Adrenal gland (tissue), 12 donors: ENCODE results near the gene LRRK1. TPM values are rescaled to one million over a fixed set of nuclear protein-coding genes. Genes with fewer than 3 reads are reported as not detected.

ENCODE experiments used
- DNase-seq, 7 donors: peaks; one replicate each; pipeline ENCODE4 v3.0.0-alpha.2; 2019 to 2020
- H3K27ac ChIP-seq, 5 donors: fragments of 200-600 bp; sonication (generic) in 4 of 5; 1 replicate in 3 of 5; 2 replicates in 2 of 5; pipeline versions ENCODE4 v1.5.1 to v1.8.0; 2016 to 2020; ENCODE audit warnings: mild to moderate bottlenecking in 1 of 5
- H3K27me3 ChIP-seq: fragments of 200-600 bp; 2 replicates; pipeline ENCODE4 v1.8.0; 2021
- H3K36me3 ChIP-seq, 2 donors: fragments of 200-600 bp; replicated peaks in 1 of 2; 1 replicate in 1 of 2; 2 replicates in 1 of 2; pipeline versions ENCODE4 v1.5.1 to v1.8.0; 2018 to 2022
- H3K4me1 ChIP-seq, 2 donors: fragments of 200-600 bp; replicated peaks in 1 of 2; 1 replicate in 1 of 2; 2 replicates in 1 of 2; pipeline versions ENCODE4 v1.5.1 to v1.8.0; 2018 to 2021
- H3K4me3 ChIP-seq, 4 donors: fragments of 200-600 bp; sonication (generic) in 3 of 4; one replicate each; pipeline ENCODE4 v1.5.1; 2016 to 2018
- H3K9me3 ChIP-seq, 3 donors: fragments of 200-600 bp; sonication (generic) in 1 of 3; replicated peaks in 1 of 3; 1 replicate in 2 of 3; 2 replicates in 1 of 3; pipeline versions ENCODE4 v1.5.1 to v1.8.0; 2016 to 2021
- CTCF ChIP-seq, 6 experiments: fragments of 450-650 bp in 4 of 6; fragments of 200-600 bp in 2 of 6; sonication (generic) in 1 of 6; IDR thresholded peaks; 1 replicate in 5 of 6; 2 replicates in 1 of 6; pipeline versions ENCODE4 v1.5.1 to v1.8.0; 2016 to 2021; ENCODE audit warnings: antibody characterized with exemption in 6 of 6, mild to moderate bottlenecking in 2 of 6, moderate library complexity in 1 of 6
- POLR2A ChIP-seq, 2 donors: fragments of 450-650 bp; IDR thresholded peaks; one replicate each; pipeline ENCODE4 v1.6.1; 2017; ENCODE audit warnings: antibody characterized with exemption in 2 of 2, mild to moderate bottlenecking in 2 of 2, moderate library complexity in 1 of 2
- WGBS, 4 donors: extraction: QIAGEN DNeasy Blood & Tissue Kit in 2 of 4; methylation state at CpG; one replicate each; pipeline versions ENCODE4 v1.1.5 to v1.1.7; 2013 to 2017; 5-methylcytosine and 5-hydroxymethylcytosine counted together
- intact Hi-C, 2 donors: fragments of 100-400 bp; cut with DNase I; formaldehyde crosslinking; loops; one replicate each; pipeline versions ENCODE4 v1.14.1 to v1.15.0; 2022 to 2023
- polyA plus RNA-seq, 3 donors: library from polyadenylated mRNA; stranded (reverse); fragments of 200-250 nt in 2 of 3; fragments of 350-450 nt in 1 of 3; fragmentation: Illumina TruSeq in 1 of 3; extraction: RNeasy Lipid Tissue Mini Kit (QIAGEN cat#74804) in 1 of 3; gene quantifications; one replicate each; pipeline ENCODE4 v1.2.3, GENCODE V29; 2013 to 2014
- total RNA-seq, 9 donors: library from RNA; depleted of rRNA in 4 of 9; stranded (reverse); fragments of >200 nt in 4 of 9; fragments of 120-200 nt in 1 of 9; fragmentation: NEBNext Ultra II Directional in 1 of 9; extraction: Animal tissue kit (Norgen Biotek cat#: 25700) in 1 of 9; gene quantifications; one replicate each; pipeline versions ENCODE4 v1.1.0 to v1.2.4, GENCODE V29; 2013 to 2023
- donor health status: healthy with polysubstance abuse.
- donor health status: Bipolar disorder and iron deficiency.
- donor health status: DM: yes; HTN: yes; CAD: no.
- donor health status: DM: no; HTN: no; CAD: no.
- donor health status: DM: no; HTN: no; CAD: no.
- donor health status: DM: yes; HTN: yes; CAD: no.

LRRK1 gene
- total and polyA plus RNA-seq, 12 donors = 0.44 to 13.1 (median 7.7) TPM

- Histone ChIP-seq H3K4me1 (peaks cover 4 to 26% of the 10 kb centered on the region in 2 donors), H3K36me3 (peaks cover 0 to 5% of the 10 kb centered on the region in 2 donors), H3K4me3 (peak overlapping the region in 1 of 4 donors; percentile 47), H3K27ac (peak overlapping the region in 4 of 5 donors; percentile 1 to 92 (median 62)), H3K27me3 (no peaks in the 10 kb centered on the region), H3K9me3 (no peaks in the 10 kb centered on the region)
- DNase-seq = no peak
- TF ChIP-seq POLR2A (IDR thresholded peaks at IDR 0.05) (no peak), CTCF (IDR thresholded peaks at IDR 0.05) (no peak)
- intact Hi-C loops = no loop called here
- WGBS, 4 donors = 58 to 71% (median 60%) methylated on average over 12 to 14 of the region's 14 CpGs
These were observed 17.3 kb upstream of the LRRK1 start for GRCh38 chr15:100901702-100902435.

GRCh38 chr15:100902436-100903167, 16.6 kb upstream of the LRRK1 start:
- Histone ChIP-seq H3K9me3 (no peaks in the 10 kb centered on the region), H3K27ac (peak overlapping the region in 4 of 5 donors; percentile 1 to 92 (median 62)), H3K27me3 (no peaks in the 10 kb centered on the region), H3K4me1 (peaks cover 4 to 26% of the 10 kb centered on the region in 2 donors), H3K4me3 (peak overlapping the region in 2 of 4 donors; percentile 5 to 47), H3K36me3 (peaks cover 0 to 5% of the 10 kb centered on the region in 2 donors)
- 31 to 40% (median 34%) methylated on average over 13 to 22 of the region's 22 CpGs for WGBS, 4 donors
- TF ChIP-seq CTCF (IDR thresholded peaks at IDR 0.05) = no peak
- TF ChIP-seq POLR2A (IDR thresholded peaks at IDR 0.05) = no peak
- intact Hi-C loops = no loop called here
- peak; percentile 66 to 91 (median 83) for DNase-seq

GRCh38 chr15:100903168-100903554, 16.0 kb upstream of the LRRK1 start:
- no peak for DNase-seq
- intact Hi-C loops = no loop called here
- Histone ChIP-seq H3K27ac (peak overlapping the region in 2 of 5 donors; percentile 82 to 92), H3K9me3 (no peaks in the 10 kb centered on the region), H3K4me3 (no peak overlapping the region), H3K27me3 (no peaks in the 10 kb centered on the region), H3K4me1 (peaks cover 4 to 26% of the 10 kb centered on the region in 2 donors), H3K36me3 (peaks cover 0 to 5% of the 10 kb centered on the region in 2 donors)
- WGBS, 4 donors = 78 to 82% (median 81%) methylated on average over 3 of the region's 3 CpGs
- no peak for TF ChIP-seq POLR2A (IDR thresholded peaks at IDR 0.05)
- TF ChIP-seq CTCF (IDR thresholded peaks at IDR 0.05) = no peak

GRCh38 chr15:100905850-100906249, 13.3 kb upstream of the LRRK1 start:
- WGBS, 4 donors = 77 to 82% (median 79%) methylated on average over 8 of the region's 8 CpGs
- Histone ChIP-seq H3K4me1 (peaks cover 4 to 21% of the 10 kb centered on the region in 2 donors), H3K4me3 (no peak overlapping the region), H3K27ac (no peak overlapping the region), H3K36me3 (peaks cover 0 to 5% of the 10 kb centered on the region in 2 donors), H3K27me3 (no peaks in the 10 kb centered on the region), H3K9me3 (no peaks in the 10 kb centered on the region)
- no peak for TF ChIP-seq POLR2A (IDR thresholded peaks at IDR 0.05)
- TF ChIP-seq CTCF (IDR thresholded peaks at IDR 0.05) = no peak
- intact Hi-C loops = no loop called here
- no peak for DNase-seq
